HG03558 (cell line): Measurements from ENCODE around the gene KCNK15.
"Not testable (repeated sequence)": the region's sequence is repeated elsewhere in the genome, so short reads cannot be mapped to it uniquely, and the experiment has no call there.

Source experiments
- ATAC-seq: cut with Tn5 transposase; IDR thresholded peaks from one replicate; pipeline ENCODE4 v1.9.1; 2021; ENCODE audit warnings: moderate number of reproducible peaks; ENCODE audit not compliant: unreplicated experiment; ENCODE audit errors: extremely low read depth

Gene KCNK15

DNA sequence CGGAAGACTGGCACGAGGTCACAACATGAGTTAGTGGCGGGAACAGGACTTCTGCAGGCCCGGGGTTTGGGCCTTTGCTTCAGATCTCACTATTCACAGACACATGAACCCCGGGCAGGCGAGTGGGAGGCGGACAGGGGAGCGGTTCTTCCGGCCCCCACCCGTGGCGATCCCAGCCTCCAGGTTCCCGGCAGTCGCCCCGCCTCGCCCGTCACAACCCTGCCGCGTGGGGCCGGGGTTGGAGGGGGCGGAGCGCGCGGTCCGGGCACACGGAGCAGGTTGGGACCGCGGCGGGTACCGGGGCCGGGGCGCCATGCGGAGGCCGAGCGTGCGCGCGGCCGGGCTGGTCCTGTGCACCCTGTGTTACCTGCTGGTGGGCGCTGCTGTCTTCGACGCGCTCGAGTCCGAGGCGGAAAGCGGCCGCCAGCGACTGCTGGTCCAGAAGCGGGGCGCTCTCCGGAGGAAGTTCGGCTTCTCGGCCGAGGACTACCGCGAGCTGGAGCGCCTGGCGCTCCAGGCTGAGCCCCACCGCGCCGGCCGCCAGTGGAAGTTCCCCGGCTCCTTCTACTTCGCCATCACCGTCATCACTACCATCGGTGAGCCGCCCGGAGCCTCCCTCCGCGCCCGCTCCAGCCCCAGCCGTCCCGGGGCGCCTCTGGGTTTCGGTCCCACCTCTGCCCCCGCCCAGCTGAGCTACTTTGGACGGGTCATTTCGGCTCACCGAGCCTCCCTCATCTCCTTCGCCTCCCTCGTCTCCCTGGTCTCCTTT, at the start of gene KCNK15:
TSS of gene KCNK15 (plus strand) at position 268 of the 769 bp plus-strand sequence. CDS start at position 314, 46 bp downstream.
- no peak for ATAC-seq

DNA sequence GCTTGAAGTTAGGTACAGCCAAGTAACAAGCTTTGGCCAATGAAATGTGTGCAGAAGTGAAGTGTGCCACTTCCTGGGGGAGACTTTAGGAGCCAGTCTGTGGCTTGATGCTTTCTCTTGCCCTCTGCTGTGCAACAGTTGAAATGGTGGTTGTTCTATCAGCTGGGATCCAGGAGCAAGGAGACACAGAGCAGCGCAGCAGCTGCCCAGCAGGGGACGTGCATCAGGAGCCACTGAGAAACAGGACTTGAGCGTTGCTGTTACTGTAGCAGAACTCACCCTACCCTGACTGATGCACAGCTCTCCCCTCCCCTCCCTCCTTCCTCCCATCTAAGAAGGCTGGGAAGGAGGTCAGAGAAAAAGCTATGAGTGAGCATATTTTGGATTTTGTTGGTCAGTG, 49.4 kb upstream of the KCNK15 start:
- no peak for ATAC-seq

DNA sequence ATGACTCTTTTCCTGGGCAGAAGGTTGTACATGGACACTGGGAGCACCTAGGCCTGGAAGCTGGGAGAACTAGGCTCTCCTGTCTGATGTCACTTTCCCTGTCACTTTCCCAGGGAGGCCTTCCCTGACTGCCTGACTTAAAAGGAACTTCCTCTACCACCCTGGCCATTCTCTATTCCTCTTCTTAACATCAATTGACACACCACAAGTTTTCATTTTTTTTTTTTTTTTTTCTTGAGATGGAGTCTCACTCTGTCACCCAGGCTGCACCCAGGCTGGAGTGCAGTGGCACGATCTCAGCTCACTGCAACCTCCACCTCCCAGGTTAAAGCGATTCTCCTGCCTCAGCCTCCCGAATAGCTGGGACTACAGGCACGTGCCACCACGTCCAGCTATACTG, 48.6 kb upstream of the KCNK15 start:
- not testable (repeated sequence) for ATAC-seq

DNA sequence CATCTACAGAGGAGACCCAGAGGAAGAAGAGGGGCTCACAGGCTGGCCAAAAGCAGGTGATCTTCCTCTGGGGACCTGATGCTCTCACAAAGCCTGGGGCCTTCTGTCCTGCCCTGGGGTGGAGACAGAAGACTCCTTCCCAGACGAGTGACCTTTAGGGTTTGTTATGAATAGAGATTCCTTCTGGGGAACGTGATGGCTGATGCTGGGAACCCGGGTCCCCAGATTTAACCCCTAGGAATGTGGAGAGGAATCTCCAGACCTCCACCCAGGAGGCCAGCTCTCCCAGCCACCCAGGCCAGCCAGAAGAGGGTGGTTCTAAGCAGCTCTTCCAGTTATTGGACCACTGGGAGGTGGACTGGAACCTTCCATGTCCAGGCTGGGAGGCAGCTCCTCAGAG, 47.3 kb upstream of the KCNK15 start:
- no peak for ATAC-seq

DNA sequence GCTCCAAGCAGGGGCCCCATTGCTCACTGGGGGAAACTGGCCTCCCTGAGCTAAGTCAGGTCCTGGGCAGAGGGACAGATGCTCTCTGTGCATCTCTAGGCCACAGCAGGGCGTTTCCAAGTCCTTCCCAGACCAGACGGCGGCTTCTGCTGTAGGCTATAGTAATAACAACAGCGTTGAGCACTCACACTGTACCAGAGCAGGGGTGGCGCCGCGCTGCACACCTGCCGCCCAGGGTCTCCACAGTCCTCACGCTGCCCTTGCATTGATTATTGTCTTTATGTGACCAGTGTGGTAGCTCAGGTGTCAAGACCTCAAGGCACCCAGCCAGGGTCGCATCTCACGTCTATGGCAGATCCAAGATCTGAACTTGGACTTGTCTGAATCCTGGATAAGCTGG, 45.4 kb upstream of the KCNK15 start:
- no peak for ATAC-seq

DNA sequence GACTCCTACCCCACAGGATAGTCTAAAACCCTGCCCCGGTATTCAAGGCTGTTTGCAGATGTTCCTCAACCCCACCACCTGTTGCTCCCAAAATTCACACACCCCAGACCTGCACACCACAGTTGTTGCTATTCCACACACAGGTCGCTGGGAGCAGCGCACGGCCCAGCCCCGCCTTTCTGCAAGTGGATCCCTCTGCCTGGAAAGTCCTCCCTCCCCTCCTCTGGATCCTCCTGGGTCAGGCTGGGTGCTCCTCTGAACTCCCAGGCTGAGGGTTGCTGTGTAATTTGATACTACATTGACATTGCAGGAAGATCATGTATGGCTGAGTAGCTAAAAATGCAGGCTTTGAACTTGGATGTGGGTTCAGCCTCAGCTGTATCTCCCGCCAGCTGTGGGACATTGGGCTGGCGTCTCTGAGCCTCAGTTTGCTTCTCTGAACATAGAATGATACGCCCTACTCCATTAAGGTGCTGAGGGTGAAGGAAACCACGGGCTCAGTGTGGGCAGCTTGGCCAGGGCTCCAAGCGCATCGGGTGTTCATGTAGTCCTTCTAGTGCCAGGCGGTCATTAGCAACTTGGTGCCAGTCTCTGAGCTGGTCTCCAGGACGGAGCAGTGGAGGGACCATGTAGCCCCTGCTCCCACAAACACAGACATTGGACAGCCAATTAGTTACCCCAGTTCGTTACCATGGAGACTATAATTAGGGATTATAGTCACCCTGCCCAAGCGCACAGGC, 44.4 kb upstream of the KCNK15 start:
- no peak for ATAC-seq

DNA sequence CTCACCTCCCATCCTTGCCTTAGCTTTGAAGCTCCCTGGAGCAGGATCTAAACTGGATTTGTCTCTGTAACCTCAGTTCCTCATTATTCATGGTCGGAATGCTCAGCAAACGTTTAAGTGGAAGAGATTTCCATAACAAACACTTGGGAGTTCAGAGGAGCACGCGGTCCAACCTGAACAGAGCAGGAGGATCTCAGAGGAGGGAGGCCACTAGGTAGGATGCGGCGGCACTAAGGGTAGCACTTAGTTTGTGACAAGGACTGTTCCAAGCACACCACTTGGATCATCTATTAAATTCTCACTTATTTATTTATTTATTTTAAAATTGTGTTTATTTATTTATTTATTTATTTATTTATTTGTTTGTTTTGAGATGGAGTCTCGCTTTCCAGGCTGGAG, 43.8 kb upstream of the KCNK15 start:
- ATAC-seq, result no peak

DNA sequence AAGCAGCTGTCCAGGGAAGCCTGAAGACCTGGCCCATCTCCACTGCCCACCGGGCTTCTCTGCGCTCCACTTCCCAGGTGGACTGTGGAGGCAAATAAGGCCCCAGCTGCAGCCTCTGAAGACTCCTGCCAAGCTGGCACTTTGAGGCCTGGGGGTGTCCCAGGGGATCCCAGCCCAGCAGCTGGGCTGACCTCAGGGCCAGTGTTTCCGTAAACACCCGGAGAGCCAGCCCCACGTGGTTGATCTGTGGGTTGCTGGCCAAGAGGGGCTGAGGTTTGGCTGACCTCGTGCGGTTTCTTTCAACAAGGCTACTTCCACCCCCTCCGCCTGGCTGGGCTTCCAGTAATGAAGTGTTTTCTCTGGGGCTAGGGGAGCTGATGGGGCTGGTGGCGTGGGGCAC, 42.9 kb upstream of the KCNK15 start:
- no peak for ATAC-seq

DNA sequence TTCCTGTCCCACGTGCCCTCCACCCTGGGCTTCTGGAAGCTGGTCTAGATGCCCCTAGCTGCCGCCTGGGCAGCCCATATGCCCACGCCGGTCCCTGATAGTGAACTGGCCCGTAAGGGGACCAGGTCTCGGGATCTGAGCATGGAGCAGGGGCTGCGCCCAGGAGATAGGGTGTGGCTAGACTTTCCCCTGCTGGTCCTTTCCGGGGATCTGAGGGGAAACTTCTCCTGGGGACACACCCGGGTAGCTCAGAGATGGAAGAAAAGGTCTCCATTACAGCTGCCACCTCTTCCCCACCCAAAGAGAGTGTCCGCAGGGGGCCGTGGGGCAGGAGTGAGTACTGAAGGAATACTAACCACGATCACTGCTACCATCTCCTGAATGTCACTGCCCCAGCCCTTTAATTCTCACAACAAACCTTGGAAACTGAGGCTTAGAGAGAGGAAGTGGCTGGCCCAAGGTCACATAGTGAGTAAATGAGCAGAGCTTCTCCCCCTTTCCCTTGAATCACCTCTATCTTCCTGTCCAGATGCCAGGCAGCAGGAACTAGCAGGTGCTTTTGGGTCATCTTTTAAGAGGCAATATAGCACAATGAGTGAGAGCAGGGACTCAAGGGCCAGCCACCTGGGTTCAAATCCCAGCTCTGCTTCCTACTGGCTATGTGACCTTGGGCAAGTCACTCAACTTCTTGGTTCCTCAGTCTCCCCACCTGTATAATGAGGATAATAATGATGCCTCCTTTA, 42.3 kb upstream of the KCNK15 start:
- ATAC-seq, result no peak

DNA sequence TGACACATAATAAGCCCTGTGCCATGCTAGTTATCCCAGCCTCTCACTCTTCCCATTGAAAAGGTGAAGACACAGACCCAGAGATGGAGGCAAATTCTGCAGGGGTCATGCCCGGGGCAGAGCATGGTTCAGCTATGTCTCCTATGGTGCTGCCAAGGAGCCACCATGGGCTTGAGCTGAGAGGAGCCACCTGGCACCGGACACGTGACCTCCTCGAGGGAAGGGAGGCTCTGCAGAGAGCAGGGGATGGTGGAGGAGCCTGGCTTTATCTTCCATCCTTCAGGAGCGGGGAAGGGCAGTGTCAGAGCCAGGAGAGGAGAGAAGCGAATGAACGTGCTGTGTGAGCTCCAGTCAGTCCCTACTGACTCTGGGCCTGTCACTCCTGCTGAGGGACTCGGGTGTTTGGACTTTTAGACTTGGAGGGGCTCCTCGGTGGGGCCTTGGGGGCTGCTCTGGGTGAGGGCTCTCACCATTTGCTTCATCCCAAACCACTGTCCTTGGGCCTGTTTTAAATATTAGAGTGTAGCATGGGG, 41.6 kb upstream of the KCNK15 start:
- ATAC-seq, result no peak

DNA sequence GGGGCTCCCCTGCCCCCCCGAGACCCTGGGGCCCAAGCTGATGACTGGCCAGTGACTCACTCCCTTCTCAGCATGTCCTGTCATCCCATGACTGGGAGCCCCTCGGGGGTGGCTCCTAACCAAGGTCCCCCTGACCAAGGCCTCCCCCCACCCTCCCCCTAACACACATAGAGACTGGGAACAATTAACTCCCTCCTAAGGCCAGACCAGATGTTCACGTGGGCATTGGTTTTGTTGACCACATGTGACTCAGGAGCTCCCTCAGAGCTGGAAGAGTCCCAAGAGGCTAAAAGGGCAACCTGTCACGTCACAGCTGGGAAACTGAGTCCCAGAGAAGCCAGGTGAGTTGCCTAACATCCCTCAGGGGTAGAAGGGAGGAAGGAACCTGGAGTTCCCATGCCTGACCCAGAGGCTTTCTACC, 41.1 kb upstream of the KCNK15 start:
- ATAC-seq, result no peak

DNA sequence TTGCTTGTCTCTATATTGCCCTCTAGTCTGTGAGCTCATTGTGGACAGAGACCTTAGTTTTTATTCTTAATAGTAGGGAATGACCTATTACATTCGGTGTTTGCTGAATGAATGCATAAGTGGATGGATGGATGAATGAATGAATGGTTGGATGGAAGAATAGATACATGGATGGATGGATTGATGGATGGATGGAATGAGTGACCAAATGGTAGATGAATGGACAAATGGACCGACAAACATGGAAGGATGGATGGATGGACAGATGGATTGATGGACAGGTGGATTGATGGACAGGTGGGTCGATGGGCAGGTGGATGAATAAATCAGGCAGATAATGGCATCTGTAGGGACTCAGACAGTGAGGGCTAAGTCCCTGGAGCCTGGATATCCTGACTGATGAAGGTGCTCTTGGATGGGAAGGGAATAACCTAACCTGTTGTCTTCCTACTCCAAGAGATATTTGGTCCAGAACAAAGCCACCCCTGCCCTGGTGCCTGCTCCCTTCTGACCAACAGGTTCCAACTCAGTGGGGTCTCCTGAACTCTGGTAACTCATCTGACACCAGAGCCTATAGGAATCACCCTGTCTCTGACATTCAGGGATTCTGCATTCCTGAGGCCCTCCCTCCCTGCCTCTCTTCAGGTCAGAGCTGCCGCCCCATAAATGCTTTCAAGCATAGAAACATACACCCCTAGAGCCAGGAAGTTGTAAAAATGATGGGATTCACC, 40.1 kb upstream of the KCNK15 start:
- ATAC-seq, result no peak

DNA sequence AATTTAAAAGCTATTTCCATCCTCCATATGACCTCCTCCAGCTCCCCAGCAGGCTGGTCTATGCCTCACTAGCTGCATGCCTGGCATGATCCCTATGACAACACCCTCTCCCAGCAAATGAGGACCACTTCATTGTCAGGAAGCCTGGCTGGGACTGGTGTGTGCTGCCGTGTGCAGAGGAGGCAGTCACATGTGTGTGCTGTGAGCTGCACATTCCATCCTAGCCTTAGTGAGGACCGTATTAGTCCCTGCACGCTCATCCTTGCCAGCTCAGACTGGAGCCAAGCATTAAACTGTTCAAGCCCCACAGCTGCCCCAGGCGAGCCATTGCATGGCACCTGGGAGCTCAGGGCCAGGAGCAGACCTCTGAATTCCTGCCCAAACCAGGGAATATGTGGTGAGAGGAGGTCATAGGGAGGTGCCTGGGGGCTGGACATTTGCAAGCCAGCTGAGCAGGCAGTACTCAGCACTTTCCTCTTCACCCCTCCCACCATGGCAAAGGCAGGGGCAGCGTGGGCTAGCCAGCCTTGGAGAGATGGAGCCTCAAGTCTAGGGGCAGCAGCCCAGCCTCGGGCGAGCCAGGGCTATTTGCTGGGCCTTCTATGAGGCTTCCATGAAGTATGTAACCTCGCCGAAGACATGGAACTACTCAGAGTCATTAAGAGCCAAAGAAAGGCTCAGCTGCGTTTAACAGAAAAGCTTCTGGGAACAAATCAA, 39.2 kb upstream of the KCNK15 start:
- ATAC-seq, result no peak

DNA sequence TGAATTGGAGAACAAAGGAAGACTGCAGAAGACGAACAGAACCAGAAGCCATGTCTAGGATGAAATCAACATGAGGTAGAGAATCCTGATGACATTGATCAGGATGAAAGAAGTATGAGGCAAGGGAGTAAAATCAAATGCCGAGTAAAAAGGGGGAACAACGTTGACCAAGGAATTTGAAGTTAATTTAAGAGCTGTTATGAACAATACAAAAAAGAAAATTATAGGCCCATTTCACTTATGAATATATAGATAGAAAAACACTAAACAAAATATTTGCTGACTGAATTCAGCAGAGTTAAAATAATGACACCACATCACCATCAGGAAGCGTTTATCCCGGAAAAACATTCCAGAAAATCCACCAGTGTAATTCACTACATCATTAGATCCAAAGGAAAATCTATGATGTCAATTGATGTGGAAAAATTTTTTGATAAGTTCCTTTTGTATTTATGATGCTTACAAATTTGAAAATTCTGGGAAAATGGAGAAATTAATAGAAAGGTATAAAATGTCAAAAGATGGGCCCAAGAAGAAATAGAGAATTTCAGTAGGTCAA, 38.6 kb upstream of the KCNK15 start:
- ATAC-seq, result no peak

DNA sequence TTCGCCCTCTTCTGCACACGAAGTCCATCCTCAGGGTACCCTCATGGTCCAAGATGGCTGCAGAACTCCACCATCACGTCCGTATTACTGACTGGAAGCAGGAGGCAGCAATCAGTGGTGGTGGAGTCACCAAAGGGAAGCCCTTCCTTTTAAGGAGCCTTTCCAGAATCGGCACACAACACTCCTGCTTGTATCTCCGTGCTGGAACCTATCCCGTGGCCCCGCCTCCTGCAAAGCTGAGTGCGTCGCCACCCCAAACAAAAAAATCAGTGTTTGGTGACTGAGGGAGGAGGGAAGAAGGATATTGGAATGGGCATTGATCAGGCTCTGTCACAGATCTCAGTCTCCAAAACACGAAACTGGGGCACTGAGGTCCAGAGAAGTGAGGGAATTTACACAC, 36.3 kb upstream of the KCNK15 start:
- no peak for ATAC-seq

DNA sequence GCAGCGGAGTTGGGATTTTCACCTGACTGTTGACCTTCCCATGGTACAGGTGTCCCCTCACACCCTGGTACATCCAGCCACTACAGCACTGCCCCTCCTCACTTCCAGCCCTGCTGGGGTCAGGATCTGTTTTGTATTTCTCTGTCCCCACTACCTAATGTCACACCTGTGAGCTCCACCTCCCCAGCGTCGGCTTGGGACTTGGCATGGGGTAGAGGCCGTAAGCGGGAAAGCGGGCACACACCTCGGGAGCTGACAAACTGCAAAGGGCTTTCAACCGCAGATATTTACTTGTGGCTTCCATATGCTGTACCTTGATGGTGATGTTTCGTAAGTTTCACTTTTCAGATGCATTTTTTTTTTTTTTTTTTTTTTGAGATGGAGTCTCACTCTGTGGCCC, 35.9 kb upstream of the KCNK15 start:
- no peak for ATAC-seq

DNA sequence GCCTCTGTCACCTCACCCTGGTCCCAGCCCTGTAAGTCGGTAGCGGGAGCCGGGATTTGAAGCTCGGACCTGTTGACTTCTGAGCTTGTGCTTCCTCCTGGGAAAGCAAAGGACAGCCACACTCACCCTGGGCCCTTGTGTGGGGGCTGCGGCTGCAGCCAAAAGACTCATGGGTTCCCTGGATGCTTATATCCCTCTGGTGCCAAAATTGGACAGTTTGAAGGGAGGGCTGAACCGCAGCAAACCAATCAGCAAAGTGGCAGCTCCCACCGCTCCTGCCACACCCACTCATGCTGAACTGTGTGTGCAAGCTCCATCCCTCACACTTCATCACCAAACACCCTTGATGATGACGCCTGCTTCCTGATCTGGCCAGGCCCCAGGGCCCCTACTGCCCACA, 34.4 kb upstream of the KCNK15 start:
- ATAC-seq, result no peak

DNA sequence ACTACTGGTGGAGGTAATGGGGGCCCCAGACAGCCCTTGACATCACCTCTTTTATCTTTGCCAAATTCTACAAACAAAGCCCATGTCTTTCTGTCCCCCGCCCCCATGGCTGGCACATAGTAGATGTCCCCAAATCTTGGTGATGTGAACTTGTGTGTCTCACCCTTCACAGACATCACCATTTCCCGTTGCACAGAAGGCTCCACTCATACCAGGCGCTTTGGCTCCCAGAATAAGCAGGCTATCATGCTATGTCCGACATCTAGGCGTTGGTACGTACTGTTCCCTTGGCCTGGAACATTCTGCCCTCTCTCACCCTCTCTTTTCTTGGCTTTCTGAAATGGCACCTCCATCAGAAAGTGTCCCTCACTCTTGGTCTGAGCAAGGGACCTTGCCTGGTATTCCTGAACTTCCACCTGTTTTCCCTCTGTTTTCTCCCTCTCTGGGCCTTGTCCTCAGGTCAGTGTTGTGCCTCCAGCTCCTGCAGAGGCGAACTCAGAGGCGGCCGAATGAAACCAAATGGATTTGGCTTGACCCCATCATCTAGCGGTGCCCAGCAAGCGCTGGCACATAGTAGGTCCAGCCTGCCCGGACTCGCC, 31.5 kb upstream of the KCNK15 start:
- no peak for ATAC-seq
